Epithelial cell of esophagus (primary cell): ENCODE results near the gene SCYGR4.
A peak's percentile ranks its signal among the peaks of the same experiment; 100 is the strongest.

Experiments used
- DNase-seq: peaks from one replicate; pipeline ENCODE4 v3.0.0; 2010; ENCODE audit warnings: low read depth
- H3K4me3 ChIP-seq: 2 replicates; pipeline ENCODE4 v1.5.1; 2011; ENCODE audit warnings: mild to moderate bottlenecking, low read length, control low read depth
- CTCF ChIP-seq: IDR thresholded peaks from 2 replicates; pipeline ENCODE4 v1.5.1; 2011; ENCODE audit warnings: low read depth, mild to moderate bottlenecking, low read length, control low read depth, inconsistent platforms; ENCODE audit not compliant: insufficient read depth; ENCODE audit errors: missing control alignments

The SCYGR4 gene

GRCh38 chr2:227617316-227618230 lies at the start of gene SCYGR4:
SCYGR4 (plus strand) TSS chr2:227617498; CDS start chr2:227617498, 0 bp downstream.
- no peak within 1 kb of the TSS for H3K4me3 ChIP-seq
- TF ChIP-seq CTCF, result no peak

GRCh38 chr2:227568852-227569169 lies 48.5 kb upstream of the SCYGR4 start:
- TF ChIP-seq CTCF, result no peak
- no peak for DNase-seq
- H3K4me3 ChIP-seq, result no peak overlapping the region

More at GRCh38 chr2:227617316-227618230, at the start of gene SCYGR4:
- no peak for DNase-seq

DNA sequence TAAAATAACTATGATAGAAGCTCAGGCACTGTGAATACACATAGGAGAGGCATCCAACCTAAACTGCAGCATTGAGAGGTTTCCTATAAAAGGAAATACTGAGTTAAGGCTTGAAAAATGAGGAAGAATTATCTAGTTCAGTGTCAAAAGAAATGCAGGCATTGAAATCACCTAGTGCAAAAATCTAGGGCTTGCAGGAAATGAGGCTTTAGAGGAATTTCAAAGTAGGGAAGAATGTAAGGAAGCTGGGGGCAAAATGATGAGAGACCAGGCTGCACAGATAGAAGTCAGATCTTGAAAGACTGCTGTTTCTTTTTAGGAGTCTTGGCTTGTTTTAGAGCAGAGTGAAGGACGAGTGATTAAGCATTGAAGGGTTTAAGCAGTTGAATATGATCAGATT lies 46.7 kb upstream of the SCYGR4 start:
- TF ChIP-seq CTCF, result no peak
- DNase-seq, result no peak
- H3K4me3 ChIP-seq, result no peak overlapping the region

DNA sequence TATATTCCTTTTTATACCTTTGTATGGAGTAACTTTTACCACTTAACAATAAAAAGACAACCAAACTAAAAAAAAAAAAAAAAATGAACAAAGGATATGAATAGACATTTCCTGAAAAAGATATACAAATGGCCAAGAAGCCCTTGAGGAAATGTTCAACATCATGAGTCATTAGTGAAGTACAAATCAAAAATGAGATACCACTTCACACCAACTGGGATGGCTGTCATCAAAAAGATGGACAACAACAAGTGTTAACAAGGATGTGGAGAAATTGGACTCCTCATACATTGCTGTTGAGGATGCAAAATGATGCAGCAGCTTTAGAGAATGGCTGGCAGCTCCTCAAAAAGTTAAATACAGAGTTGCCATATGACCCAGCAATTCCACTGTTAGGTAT lies 41.2 kb upstream of the SCYGR4 start:
- peak; percentile 11 for DNase-seq
- H3K4me3 ChIP-seq, result no peak overlapping the region
- no peak for TF ChIP-seq CTCF

DNA sequence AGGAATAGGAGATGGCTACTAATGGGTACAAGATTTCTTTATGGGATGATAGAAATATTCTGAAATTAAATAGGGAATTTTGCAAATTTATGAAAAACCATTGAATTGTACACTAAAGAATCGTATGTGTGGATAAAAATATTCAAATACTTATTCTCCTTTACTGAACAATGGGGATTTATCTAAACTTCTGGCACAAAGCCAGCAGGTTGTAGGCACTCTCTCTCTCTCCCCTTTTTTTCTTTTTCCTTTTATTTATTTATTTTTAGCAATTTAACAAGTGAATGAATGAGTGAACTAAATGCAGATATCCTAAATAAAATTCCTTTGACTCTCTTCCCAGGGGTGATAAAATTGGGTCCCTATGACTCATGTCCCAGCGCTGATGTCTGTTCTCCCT lies 40.5 kb upstream of the SCYGR4 start:
- TF ChIP-seq CTCF, result no peak
- no peak overlapping the region for H3K4me3 ChIP-seq
- DNase-seq, result no peak

DNA sequence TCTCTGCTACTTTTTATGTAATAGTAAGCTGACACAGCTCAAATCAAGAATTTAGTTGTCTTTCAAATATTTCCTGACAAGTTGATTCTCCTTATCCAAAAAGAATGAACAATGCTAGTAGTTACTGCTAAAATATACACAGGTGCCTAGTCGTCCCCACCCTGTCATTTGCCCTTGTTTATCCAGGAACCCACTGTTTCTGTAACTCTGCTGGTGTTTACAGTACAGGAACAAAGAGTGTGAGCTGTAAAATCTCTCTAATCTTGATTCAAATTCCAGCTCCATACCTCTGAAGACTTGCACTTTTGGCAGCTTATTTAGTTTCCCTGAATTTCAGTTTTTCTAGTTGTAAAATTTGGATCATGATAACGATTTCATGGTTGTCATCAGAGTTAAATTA lies 39.7 kb upstream of the SCYGR4 start:
- H3K4me3 ChIP-seq, result no peak overlapping the region
- TF ChIP-seq CTCF, result no peak
- no peak for DNase-seq

DNA sequence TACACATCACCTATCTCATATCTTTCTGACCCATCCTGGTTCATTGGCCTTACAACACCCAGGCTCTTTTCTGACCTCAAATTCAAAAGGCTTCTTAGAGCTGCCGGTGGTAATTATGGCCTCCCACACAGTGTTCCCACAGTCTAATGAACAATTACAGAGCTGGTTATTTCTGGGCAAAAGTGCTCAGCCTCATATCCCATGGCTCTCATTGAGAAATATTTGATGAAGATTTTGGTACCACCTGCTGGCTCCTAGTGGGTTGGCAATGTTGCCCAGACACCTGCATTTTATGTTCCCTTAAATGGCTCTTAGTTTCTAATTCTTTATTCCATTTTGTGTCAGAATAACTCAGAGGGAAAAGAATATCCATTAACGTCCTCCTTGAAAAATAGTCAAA lies 38.7 kb upstream of the SCYGR4 start:
- no peak overlapping the region for H3K4me3 ChIP-seq
- DNase-seq, result no peak
- TF ChIP-seq CTCF, result peak; percentile 17
